Spleen (tissue), 7 donors: ENCODE measurements around the gene CHSY3.

Experiments
- POLR2A ChIP-seq, 3 donors: fragments of 450-650 bp; IDR thresholded peaks; one replicate each; pipeline ENCODE4 v1.5.1; 2017; ENCODE audit warnings: antibody characterized with exemption in 3 of 3, mild to moderate bottlenecking in 1 of 3
- TF ChIP-seq, protein P1 (sequence below), 11 experiments: fragments of 200-600 bp in 7 of 11; fragments of 450-650 bp in 4 of 11; sonication (generic) in 4 of 11; IDR thresholded peaks in 8 of 11; conservative IDR thresholded peaks in 3 of 11; 1 replicate in 7 of 11; 2 replicates in 4 of 11; pipeline versions ENCODE4 v1.4.0 to v1.8.0; 2016 to 2021; ENCODE audit warnings: antibody characterized with exemption in 11 of 11, inconsistent platforms in 4 of 11, mild to moderate bottlenecking in 1 of 11
- donor health status: DM: no; HTN: no; CAD: no; lungs with moderate emphysema.
- donor health status: DM: no; HTN: no; CAD: no.
- donor health status: DM: no; HTN: no; CAD: no.

DNA sequence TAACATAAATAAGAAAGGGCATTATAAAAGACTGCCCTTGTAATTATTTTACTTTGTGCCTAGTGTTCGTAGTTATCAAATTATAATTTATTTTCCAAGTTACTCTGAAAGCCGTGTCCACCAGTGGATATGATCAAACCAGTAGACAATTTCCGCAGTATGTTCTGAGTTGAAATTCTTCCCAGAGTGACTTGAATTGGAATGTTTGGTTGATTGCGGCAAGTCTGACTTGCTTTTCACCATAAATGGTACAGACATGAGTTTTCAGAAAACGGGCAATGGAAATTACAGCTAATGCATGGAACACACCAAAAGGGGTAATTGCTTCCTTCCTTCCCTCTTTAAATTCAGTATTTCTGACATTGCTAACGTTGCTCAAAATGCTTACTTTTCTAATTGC is 56.6 kb downstream of the CHSY3 start:
- TF ChIP-seq, protein P1, sequence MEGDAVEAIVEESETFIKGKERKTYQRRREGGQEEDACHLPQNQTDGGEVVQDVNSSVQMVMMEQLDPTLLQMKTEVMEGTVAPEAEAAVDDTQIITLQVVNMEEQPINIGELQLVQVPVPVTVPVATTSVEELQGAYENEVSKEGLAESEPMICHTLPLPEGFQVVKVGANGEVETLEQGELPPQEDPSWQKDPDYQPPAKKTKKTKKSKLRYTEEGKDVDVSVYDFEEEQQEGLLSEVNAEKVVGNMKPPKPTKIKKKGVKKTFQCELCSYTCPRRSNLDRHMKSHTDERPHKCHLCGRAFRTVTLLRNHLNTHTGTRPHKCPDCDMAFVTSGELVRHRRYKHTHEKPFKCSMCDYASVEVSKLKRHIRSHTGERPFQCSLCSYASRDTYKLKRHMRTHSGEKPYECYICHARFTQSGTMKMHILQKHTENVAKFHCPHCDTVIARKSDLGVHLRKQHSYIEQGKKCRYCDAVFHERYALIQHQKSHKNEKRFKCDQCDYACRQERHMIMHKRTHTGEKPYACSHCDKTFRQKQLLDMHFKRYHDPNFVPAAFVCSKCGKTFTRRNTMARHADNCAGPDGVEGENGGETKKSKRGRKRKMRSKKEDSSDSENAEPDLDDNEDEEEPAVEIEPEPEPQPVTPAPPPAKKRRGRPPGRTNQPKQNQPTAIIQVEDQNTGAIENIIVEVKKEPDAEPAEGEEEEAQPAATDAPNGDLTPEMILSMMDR (IDR thresholded peaks at IDR 0.05 in 8 of 11, conservative IDR thresholded peaks at IDR 0.05 in 3 of 11), result no peak
- TF ChIP-seq POLR2A (IDR thresholded peaks at IDR 0.05), result no peak
